Measurements from ENCODE around the gene TKFC. TPM values are rescaled to one million over a fixed set of nuclear protein-coding genes. Genes with fewer than 3 reads are reported as not detected.

TKFC gene
- total and polyA plus RNA-seq, 9 of the 15 experiments (the other 6 are each of a cell fraction or from before 2014, with no cell fraction given) = 2.0 to 61.7 (median 28.5) TPM

- POLR2A ChIA-PET = interaction anchor here (0.6 to 1.2 kb wide), 4 partner anchors 9 to 325 kb away, joined by 3 to 5 read pairs (median 3); no protein-coding TSS in a partner anchor
- ATAC-seq = no peak
- H3K9ac ChIP-seq (ENCODE audit: insufficient read depth in 1 of 2, low read depth in 2 of 2, low read length in 2 of 2) = peak overlapping the region in 1 of 2 experiments; percentile 97; a peak in 1 of 4 replicates
These were observed 31.1 kb downstream of the TKFC start for GRCh38 chr11:61364012-61364675.

GRCh38 chr11:61367406-61367805 is 34.4 kb downstream of the TKFC start:
- WGBS (ENCODE audit: insufficient coverage, low coverage, missing lambda C conversion rate) = 36% methylated on average over 6 of the region's 6 CpGs
- H3K9me3 ChIP-seq (replicated peaks; ENCODE audit: control insufficient read depth, insufficient read depth, low read depth, low read length) = no peaks in the 10 kb centered on the region
- peaks cover 36% of the 10 kb centered on the region for H3K79me2 ChIP-seq (ENCODE audit: control insufficient read depth, insufficient read depth, low read length)
- peaks cover 72% of the 10 kb centered on the region for H3K36me3 ChIP-seq (ENCODE audit: control insufficient read depth, insufficient read depth, low read length)
- ATAC-seq (peak; percentile 41), DNase-seq (ENCODE audit: extremely low read depth in 1 of 4, low spot score in 3 of 4) (peak in 2 of 4 experiments; percentile 51 to 68), FAIRE-seq (peak; percentile 49)
- H3K27me3 ChIP-seq (ENCODE audit: control insufficient read depth in 2 of 2, insufficient read depth in 2 of 2, low read length in 2 of 2) = no peaks in the 10 kb centered on the region
- intact Hi-C loops (cut with micrococcal nuclease) (no loop called here), in situ Hi-C loops (cut with MboI) (no loop called here)
- peaks cover 20 to 31% of the 10 kb centered on the region in 2 experiments; a peak in 4 of 5 replicates for H3K4me1 ChIP-seq (replicated peaks in 1 of 2; ENCODE audit: control insufficient read depth in 2 of 2, insufficient read depth in 2 of 2, low read length in 2 of 2)
- peak overlapping the region; percentile 26; the same call in 1 of the 2 replicates for H3K4me2 ChIP-seq (ENCODE audit: insufficient read depth, low read length)
- H3K27ac ChIP-seq (ENCODE audit: extremely low read depth, low read depth, low read length) = peak overlapping the region; percentile 40
- BruUV-seq (replicated peaks) = no TSS peak
- no peaks in the 10 kb centered on the region for H4K20me1 ChIP-seq (replicated peaks; ENCODE audit: control insufficient read depth, insufficient read depth, low read length)
- POLR2A ChIA-PET = interaction anchor here (0.6 to 2.0 kb wide), 14 partner anchors 9 to 187 kb away, joined by 3 to 7 read pairs (median 4); no protein-coding TSS in a partner anchor
- 0 out of 4 replicates have a peak overlapping the region, but pooled peaks of 1 of the 2 experiments have one; percentile 24 for H3K9ac ChIP-seq (ENCODE audit: insufficient read depth in 1 of 2, low read depth in 2 of 2, low read length in 2 of 2)
- H3K9me1 ChIP-seq (ENCODE audit: control insufficient read depth, insufficient read depth, low read length) = no peaks in the 10 kb centered on the region
- H3K4me3 ChIP-seq = no peak overlapping the region
- CTCF ChIA-PET (ENCODE audit: low intra/inter-chr PET ratio) = no interaction called here
- H2AFZ ChIP-seq (ENCODE audit: low read depth, low read length) = no peak overlapping the region
- TF ChIP-seq PHB2 (IDR thresholded peaks at IDR 0.05; ENCODE audit: low read depth) (no peak), ESRRB (CRISPR knock-in tag; IDR thresholded peaks at IDR 0.05; ENCODE audit: borderline replicate concordance) (no peak), ZNF655 (CRISPR knock-in tag; IDR thresholded peaks at IDR 0.05) (no peak), ZNF133 (CRISPR knock-in tag; IDR thresholded peaks at IDR 0.05) (no peak), ZNF584 (CRISPR knock-in tag; IDR thresholded peaks at IDR 0.05; ENCODE audit: low read depth) (no peak), ZKSCAN1 (IDR thresholded peaks at IDR 0.05; ENCODE audit: low read depth, low read length) (no peak), POLR2B (IDR thresholded peaks at IDR 0.05; ENCODE audit: low read depth, partially characterized antibody) (no peak), ZNF316 (IDR thresholded peaks at IDR 0.05) (peak; percentile 96), ZBTB17 (CRISPR knock-in tag; IDR thresholded peaks at IDR 0.05) (no peak), USF1 (CRISPR knock-in tag; IDR thresholded peaks at IDR 0.05) (no peak), ZNF146 (CRISPR knock-in tag; IDR thresholded peaks at IDR 0.05; ENCODE audit: unreplicated experiment) (no peak)

More at GRCh38 chr11:61364012-61364675, 31.1 kb downstream of the TKFC start:
- Histone ChIP-seq H3K27me3 (ENCODE audit: control insufficient read depth in 2 of 2, insufficient read depth in 2 of 2, low read length in 2 of 2) (no peaks in the 10 kb centered on the region), H3K36me3 (ENCODE audit: control insufficient read depth, insufficient read depth, low read length) (peaks cover 55% of the 10 kb centered on the region), H3K9me1 (ENCODE audit: control insufficient read depth, insufficient read depth, low read length) (no peaks in the 10 kb centered on the region), H3K27ac (ENCODE audit: extremely low read depth, low read depth, low read length) (peak overlapping the region; percentile 45; the same call in 1 of the 3 replicates), H3K9me3 (replicated peaks; ENCODE audit: control insufficient read depth, insufficient read depth, low read depth, low read length) (no peaks in the 10 kb centered on the region), H3K4me1 (replicated peaks in 1 of 2; ENCODE audit: control insufficient read depth in 2 of 2, insufficient read depth in 2 of 2, low read length in 2 of 2) (peaks cover 36 to 40% of the 10 kb centered on the region in 2 experiments; a peak in 4 of 5 replicates), H3K4me3 (peak overlapping the region; percentile 67; the same call in 1 of the 2 replicates), H3K79me2 (ENCODE audit: control insufficient read depth, insufficient read depth, low read length) (peaks cover 66% of the 10 kb centered on the region), H4K20me1 (replicated peaks; ENCODE audit: control insufficient read depth, insufficient read depth, low read length) (no peaks in the 10 kb centered on the region), H3K4me2 (ENCODE audit: insufficient read depth, low read length) (peak overlapping the region; percentile 100), H2AFZ (ENCODE audit: low read depth, low read length) (no peak overlapping the region)
- intact Hi-C loops (cut with micrococcal nuclease) (no loop called here), in situ Hi-C loops (cut with MboI) (no loop called here)
- DNase-seq (ENCODE audit: extremely low read depth in 1 of 4, low spot score in 3 of 4) (no peak), FAIRE-seq (no peak)
- WGBS (ENCODE audit: insufficient coverage, low coverage, missing lambda C conversion rate) = 88% methylated on average over 4 of the region's 5 CpGs
- CTCF ChIA-PET (ENCODE audit: low intra/inter-chr PET ratio) = no interaction called here
- TF ChIP-seq ZKSCAN1 (IDR thresholded peaks at IDR 0.05; ENCODE audit: low read depth, low read length) (peak; percentile 89), ZNF146 (CRISPR knock-in tag; IDR thresholded peaks at IDR 0.05; ENCODE audit: unreplicated experiment) (no peak)
- no TSS peak for BruUV-seq (replicated peaks)

All from K562 (cell line).